Dedifferentiated amniotic fluid mesenchymal stem cell (primary cell): Measurements from ENCODE around the gene CACNA1I.
"Not testable (repeated sequence)": the region's sequence is repeated elsewhere in the genome, so short reads cannot be mapped to it uniquely, and the experiment has no call there.

Experiments used
- DNase-seq: peaks from one replicate; pipeline ENCODE4 v3.0.0-alpha.2; 2016; ENCODE audit errors: extremely low spot score

CACNA1I gene

DNA sequence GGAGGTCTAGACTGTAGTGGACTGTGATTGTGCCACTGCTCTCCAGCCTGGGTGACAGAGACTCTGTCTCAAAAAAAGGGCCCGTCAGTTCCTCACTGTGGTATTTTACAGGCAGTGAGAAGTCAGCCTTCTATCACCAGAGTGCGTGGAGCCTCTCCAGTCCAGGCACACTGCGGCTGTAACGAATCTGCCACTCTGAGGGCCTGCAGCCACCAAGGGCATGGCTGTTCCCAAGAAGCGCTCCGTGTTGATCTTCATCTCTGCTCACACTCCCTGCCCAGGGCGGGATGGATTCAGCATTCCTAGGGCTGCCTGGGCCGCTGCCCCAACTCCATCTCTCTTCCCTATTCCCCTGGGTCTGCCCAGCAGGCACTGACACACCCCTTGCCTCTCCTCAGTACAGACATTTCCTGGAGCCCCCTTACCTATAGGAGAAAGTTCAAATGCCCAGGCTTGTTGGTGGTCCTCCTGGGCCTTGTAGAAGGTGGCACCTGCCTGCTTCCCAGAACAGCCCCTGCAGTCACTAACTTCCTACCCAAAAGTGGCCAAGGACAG lies 148.4 kb downstream of the CACNA1I start:
- DNase-seq = no peak

DNA sequence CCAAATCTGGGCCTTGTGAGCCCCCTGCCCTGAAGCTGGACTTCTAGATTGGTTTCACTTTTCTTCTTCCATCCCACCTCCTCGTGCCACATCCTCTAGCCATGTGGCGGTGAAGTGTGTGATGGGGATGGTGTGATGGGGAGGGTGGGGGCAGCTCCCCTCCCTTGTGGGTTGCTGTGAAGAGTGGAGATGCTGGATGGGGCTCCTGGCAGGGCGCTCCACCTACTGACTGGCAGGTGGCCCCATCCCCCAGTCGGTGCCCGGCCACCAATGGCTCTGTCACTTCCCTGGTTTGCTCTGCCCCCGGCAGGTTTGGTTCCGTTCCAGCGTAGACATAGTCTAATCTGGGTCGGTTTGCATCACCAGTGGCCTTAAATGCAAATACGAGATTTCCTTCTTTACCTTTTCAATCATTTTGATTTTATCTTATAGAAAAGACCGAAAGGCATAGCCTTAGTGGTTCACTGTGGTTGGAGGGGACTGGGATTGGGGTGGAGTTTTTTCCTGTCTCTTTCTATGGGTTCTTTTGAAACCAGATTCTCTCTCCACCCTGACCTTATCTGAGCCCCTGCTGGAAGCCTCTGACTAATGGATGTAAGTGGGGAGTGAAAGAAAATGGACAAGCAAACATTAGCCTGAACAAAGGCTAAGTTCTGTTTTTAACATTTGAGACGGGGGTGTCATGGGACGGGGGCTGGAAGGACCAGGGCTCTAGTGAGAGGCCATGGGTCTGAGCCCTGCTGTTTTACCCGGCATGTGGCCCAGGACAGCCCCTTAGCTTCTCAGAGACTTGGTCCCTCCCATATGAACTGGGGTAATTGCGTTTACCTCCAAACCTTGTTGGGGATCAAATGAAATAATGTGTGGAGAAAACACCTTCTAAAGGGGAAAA lies 149.3 kb downstream of the CACNA1I start:
- DNase-seq = no peak

DNA sequence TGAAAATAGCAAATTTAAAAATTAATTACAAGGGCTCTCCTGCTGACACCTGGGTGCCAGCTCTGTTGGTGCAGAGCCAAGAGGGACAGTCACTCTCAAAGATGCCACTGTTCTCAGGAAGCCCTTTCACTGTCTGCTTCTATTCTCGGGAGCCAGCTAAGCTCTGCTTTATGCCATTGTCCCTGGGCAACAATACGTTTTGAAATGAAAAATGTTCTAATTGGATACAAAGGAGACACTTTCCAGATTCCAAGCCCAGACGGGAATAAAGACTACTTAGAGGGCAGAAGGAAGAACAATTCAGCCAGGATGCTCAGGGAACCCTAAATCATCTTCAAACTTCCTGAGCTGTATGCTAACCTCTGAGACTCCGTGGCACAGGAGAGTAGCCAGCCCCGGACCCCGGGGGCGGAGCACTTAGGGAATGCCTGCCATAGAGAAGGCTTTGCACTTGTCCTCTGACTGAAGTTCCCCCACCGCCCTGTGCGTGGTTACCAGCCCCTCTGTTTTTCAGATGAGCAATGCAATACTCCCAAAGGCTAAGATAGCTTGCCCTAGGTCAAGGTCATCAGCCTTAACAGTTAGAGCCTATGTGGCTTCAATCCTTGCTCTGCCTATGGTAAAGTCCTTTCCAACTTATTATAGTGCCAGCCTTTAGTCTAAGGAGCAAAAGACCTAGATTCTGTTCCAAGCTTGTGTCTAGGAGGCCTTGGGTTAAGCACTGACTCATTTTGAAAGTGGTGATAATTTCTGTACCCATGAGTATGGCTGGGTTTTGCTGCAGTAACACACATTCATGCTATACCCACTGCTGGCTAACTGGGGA lies 150.9 kb downstream of the CACNA1I start:
- DNase-seq = no peak

DNA sequence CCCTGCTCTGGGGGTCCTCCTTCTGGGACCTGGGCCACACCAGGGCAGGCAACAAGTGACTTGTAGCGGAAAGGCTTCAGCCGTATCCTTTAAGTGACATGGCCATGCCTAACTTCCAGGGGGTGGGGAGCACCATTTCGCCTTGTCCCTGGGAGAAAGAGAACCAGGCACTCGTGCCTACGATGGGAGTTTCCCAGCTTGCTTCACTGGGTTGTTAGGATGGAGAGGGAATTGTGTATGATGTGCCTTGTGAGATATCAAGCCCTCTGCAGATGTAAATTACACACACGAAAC lies 151.4 kb downstream of the CACNA1I start:
- no peak for DNase-seq

DNA sequence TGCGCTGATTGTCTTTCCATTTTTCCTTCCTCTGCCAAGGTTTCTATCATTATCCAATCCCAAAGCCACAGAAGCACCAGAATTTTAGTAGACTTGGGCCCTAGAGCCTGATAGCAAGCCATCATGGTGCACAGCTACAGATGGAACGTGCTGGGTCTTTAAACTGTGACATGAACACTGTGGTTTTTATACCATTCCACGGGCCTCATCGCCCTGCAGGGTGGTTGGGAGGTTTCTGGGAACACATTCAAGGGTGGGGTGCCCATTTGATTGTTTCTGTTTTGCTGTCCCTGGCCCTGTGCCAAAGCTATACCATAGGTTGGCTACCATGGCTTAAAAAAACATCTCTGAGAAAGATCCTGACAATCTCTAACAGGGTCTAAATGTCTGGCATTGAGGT lies 151.9 kb downstream of the CACNA1I start:
- no peak for DNase-seq

DNA sequence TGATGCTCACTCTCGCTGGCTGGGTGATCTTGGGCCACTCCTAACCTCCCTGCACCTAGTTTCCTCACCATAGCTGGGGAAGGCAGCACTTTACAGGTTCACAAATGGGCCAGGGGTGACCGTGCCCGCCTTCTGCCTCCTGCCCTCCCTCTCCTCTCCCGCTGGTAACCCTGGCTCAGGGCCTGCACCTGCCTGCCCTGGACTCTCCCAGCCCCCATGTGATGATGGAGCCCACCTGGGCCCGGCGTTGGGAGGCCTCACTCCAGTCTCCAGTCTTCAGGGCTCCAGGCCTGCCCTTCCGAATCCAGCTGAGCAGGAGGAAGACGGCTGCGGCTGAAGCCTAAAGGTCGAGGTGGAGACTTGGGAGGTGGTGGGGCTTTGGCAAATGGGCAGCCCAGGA lies 152.9 kb downstream of the CACNA1I start:
- no peak for DNase-seq

DNA sequence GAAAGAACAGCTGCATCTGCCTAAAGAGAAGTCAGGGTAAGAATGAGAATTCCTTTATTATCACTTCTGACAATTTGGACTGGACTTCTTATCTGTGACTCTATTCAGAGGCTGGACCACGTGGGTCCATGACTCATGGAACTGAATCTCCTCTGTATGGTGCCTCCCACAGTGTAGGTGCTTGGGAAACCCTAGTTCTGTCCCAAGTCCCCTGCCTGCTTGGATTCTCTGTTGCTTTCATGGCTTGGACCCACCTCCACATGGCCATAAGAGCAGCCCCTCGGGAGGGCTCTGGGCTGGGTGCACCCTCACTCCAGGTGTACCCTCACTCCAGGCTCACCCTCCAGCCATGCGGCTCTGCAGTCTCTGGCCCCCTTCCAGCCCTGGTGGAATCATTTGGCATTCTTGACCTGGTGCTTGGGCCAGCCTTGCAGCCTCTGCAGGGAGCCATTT lies 153.4 kb downstream of the CACNA1I start:
- no peak for DNase-seq

DNA sequence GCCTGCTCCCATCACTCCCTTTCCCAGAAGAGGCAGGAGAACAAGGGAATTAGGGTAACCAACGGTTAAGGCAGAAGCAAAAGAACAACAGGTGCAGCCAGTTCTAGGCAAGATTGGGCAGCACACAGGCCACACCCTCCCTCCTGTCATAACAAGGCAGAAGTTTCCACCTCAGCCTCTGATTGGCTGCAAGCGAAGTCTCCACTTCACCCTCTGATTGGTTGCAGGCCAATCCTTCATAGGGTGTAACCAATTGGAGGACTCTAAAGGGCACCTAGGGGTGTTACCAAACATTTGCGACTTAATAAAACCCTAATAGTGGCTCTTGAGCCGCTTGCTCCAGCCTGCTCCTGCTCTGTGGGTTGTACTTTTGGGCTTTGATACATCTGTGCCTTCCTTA lies 153.8 kb downstream of the CACNA1I start:
- DNase-seq = no peak

DNA sequence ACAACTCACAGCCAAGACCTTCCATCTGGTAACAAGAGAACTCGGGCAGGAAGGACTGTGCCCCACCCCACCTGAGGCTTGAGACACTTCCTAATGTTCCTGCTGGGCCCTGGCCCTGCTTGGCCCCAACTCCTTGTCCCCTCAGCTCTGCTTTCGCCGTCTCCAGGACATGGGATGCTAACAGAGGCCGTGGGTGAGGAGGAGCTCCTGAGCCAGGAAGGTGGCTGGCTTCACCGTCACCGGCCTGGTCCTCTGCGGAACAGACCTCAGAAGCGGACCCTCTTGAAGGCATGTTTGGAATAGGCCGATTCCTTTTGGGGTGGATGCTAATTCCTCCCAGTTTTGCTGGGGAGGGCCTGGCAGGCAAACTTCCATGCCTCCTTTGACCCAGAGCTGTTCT lies 154.3 kb downstream of the CACNA1I start:
- no peak for DNase-seq

DNA sequence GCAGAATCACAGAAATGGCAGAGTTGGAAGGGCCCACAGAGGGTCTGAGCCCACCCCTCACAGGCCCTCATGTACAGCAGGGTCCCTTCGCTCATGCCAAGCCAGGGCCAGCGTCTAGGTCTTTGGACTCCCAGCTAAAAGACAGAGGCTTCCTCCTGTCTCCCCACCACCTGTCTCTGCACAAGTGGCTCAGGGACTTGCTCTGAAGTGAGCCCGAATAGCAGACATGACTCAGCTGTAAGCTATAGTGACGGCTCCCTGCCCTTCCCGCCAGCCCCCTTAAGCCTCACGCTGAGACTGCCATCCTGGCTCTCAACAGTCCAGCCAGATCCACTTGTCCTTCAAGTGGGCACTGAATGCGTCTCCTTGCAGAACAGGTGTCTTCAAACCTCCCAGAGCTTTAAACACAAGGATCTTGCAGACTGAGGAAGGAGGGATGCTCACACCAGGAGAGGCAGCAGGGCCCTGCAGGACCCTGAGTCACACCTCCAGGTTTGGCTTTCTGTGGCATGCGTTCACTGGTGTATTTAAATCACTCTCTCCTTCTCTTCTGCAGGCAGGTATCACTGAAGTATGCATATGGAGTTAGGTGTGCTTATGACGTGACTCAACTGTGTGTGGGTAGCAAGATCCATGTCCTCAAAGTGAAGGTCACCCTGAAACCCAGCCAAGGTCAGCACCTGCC lies 154.9 kb downstream of the CACNA1I start:
- DNase-seq = no peak

DNA sequence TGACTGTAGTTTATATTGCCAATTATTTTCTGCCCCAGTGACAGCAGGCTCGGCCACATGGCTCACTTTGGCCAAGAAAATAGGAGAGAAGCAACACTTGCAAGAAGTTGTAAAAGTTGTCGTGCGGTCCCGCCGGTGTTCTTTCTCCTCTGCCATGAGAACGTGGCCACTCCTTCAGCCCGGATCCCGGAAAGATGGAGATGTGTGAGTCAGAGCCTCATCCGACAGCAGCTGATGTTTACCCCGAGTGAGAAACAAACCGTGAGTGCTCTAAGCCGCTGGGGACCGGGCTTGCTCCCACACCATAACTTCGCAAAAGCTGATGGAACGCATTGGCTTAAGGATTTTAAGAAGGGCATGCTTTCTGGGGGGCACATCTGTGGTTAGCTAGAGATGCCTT lies 157.0 kb downstream of the CACNA1I start:
- no peak for DNase-seq

DNA sequence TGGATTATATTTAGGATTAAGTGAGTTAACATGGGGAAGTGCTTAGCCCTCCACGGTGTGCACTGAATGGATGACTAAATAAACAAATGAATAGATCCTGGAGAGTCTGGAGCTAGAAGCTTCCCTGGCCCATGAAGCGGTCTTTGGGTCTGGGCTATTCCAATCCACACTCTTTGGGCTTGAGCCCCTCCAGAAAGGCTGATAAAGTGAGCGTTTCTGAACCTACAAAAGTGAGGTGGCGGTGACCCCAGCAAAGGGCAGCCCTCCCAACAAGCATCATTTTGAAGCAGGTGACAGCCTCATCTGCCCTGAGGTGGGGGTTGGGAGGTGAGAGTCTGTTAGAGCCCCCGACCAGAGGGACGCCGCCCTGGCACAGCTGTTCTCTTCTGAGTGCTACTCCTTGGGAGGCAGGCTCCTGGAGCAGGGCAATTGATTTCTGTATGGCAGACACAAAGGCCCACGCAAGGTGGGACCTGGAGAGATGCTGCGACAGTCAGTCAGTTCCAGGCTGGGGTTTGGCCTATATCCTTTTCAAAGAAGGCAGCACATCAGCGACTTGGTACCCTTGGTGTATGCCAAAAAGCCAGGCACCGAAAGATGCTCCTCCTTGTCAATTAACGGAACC lies 157.8 kb downstream of the CACNA1I start:
- no peak for DNase-seq

DNA sequence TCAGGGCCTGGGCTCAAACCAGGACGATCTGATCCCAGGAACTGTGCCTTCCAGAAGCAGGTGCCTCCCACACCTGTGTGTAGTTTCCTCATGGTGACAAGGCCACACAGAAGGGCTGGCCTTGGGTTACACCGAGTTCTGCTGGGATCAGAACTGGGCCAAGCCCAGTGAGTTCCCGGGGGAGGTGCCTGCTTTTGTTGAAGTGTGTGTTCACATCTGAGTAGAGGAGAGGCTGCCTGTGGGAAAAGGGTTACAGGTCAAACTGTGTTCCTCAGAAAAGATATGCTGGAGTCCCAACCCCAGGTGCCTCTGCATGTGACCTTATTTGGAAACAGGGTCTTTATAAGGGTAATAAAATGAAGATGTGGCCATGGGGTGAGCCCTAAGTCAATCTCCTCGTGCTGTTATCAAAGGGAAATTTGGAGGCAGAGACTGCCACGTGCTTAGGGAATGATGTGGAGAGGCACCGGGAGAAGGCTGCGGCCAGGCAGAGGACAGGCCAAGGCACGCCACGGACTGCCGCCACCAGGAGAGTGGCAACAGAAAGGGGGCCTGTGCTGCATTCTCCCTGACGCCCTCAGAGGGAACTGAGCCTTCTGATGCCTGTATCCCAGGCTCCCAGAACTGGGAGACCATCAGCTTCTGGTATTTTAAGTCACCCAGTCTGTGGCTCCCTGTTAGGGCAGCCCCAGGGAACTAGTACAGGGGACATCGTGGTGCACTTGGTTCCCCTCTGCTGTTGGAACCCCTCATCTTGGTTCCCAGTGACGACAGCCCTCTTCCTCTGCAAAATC lies 158.8 kb downstream of the CACNA1I start:
- DNase-seq = no peak

DNA sequence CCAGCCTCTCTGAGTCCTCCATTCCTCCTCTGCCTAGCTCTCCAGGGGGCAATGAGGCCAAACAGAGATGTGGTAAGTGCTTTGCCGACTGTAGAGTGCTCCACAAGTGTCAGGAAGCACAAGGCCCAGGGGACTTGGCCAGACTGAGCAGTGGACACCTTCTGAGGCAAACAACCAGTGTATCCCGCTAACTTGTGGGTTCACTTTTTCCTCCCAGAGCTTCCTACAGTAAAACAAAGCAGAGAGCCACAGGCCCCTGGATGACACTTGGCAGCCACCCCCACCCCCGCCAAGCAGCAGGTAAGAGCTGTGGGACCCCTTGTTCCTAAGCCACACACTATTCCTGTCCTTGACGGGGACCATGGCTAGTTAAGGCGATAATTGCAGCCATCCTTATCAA lies 160.9 kb downstream of the CACNA1I start:
- DNase-seq = no peak

DNA sequence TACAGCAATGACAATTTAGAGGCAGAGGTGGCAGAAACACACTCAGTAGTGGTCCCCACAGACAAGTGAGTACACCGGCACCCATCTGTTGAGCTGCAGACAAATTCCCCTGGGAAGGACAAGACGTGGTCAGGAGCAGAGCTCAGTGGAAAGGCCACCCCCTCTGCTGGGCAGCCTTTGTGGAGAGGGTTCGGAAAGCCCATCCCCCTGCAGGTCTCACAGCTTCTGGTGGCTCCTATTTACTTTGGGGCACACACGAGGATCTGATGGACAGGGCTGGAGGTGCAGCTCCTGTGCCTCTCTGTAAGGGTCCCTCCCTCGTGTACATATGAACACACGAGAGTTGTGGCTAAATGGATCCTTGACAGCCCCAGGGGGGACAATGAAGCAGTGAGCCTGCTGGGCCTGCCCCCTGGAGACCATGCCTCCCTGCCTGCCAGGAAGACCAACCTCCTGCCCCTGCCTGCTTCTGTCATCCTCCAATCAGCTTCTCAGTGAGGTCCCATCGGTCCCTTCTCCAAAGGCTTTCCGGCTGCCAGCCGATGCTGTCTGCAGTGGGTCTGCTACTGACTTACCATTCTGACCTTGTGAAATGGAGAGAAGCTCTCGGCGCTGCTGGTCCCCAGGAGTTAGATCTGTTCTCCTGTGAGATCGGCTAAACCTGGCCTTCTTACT lies 161.5 kb downstream of the CACNA1I start:
- no peak for DNase-seq

DNA sequence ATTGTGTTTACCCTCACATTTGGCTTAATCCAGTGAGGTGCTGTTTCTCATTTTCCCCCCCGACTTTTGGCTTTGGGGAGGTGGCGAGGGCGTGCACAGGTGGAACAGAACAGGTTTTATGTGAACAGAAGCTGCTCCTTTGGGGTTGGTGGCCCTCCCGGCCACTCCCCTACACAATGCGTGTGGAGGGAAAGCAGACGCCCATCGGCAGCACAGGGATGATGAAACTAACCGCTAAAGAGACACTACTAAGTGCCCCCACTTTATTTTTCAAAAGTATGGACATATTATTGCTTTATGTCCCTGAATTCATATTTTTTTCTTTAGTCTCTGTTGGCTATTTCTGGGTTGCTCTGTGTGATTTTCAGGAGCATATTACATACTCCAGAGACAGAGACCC lies 162.1 kb downstream of the CACNA1I start:
- DNase-seq = no peak

DNA sequence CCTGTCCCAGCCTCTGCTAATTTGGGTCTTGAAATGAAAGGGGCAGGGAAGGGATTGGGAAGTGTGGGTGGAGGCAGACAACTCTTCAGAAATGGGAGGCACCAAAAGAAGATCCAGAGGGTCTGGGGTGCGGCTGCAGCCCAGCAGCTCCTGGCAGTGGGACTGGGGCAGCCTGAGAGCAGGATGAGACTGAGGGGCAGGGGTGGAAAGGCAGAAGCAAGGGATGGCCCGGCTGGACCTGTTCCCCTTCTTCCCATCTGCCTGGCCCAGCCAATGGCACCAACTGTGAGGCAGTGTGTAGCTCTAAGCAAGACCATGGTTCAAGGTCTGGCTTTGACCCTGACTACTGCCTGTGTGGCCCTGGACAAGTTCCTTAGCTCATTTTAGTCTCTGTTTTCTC lies 162.6 kb downstream of the CACNA1I start:
- no peak for DNase-seq

DNA sequence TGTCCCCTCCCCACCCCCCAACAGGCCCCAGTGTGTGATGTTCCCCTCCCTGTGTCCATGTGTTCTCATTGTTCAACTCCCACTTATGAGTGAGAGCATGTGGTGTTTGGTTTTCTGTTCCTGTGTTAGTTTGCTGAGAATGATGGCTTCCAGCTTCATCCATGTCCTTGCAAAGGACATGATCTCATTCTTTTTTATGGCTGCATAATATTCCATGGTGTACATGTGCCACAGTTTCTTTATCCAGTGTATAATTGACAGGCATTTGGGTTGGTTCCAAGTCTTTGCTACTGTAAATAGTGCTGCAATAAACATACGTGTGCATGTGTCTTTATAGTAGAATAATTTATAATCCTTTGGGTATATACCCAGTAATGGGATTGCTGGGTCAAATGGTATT lies 163.5 kb downstream of the CACNA1I start:
- not testable (repeated sequence) for DNase-seq

DNA sequence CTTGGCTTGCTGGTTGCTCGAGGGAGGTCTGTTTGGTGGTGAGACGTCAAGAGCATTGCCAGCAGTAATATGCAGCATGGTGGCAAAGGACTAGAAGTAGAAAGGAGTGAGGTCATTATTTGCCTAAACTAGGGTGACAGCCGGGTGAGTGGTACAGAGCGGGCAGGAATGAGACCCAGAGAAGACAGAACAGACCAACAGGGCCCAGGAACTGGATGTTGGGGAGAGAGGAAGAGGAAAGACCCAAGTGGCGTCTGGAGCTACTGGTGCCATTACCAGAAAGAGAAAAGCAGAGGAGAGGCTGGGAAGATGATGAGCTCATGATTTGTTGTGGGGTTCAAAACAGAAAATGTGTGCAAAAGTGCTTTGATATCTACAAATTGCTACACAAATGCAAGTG lies 164.3 kb downstream of the CACNA1I start:
- no peak for DNase-seq

DNA sequence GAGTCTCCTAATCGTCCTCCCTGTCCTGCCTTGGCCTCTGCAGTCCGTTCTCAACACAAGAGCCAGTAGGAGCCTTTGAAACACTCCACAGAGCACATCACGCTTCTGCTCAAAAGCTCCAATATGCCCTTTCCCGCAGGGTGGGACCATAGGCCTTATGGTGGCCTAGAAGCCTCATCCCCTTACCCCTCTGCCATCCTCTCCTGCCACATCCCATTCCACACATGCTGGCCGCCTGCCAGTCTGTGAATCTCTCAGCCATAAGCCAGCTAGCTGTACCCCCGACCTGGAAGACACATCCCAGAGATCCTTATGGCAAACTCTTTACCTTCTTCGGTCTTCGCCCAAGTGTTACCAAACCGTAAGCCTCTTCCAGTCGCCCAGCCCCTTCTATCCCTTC lies 165.2 kb downstream of the CACNA1I start:
- DNase-seq = no peak
